Right hindlimb (tissue), 1 donor: ENCODE measurements around the gene CPNE4.

Experiments used
- DNase-seq: peaks from one replicate; pipeline ENCODE4 v3.0.0-alpha.2; 2018

CPNE4 gene

GRCh38 chr3:131669600-131669999 lies 365.2 kb downstream of the CPNE4 start:
- DNase-seq = no peak

GRCh38 chr3:131658771-131659170 lies 376.0 kb downstream of the CPNE4 start:
- no peak for DNase-seq

- DNase-seq = no peak
These were observed 376.7 kb downstream of the CPNE4 start for GRCh38 chr3:131658115-131658514.

GRCh38 chr3:131655070-131655690 lies 379.6 kb downstream of the CPNE4 start:
- no peak for DNase-seq

- no peak for DNase-seq
These were observed 389.2 kb downstream of the CPNE4 start for GRCh38 chr3:131645638-131646037.

- no peak for DNase-seq
These were observed 398.5 kb downstream of the CPNE4 start for GRCh38 chr3:131636266-131636775.

GRCh38 chr3:131630807-131631206 lies 404.0 kb downstream of the CPNE4 start:
- DNase-seq = no peak

- no peak for DNase-seq
These were observed 404.7 kb downstream of the CPNE4 start for GRCh38 chr3:131630097-131630496.

GRCh38 chr3:131623431-131623830 lies 411.4 kb downstream of the CPNE4 start:
- no peak for DNase-seq

- DNase-seq = no peak
These were observed 412.1 kb downstream of the CPNE4 start for GRCh38 chr3:131622726-131623125.

- DNase-seq = no peak
These were observed 413.8 kb downstream of the CPNE4 start for GRCh38 chr3:131620977-131621376.

GRCh38 chr3:131619821-131620220 lies 415.0 kb downstream of the CPNE4 start:
- no peak for DNase-seq

GRCh38 chr3:131616719-131617118 lies 418.1 kb downstream of the CPNE4 start:
- DNase-seq = no peak

- DNase-seq = no peak
These were observed 422.1 kb downstream of the CPNE4 start for GRCh38 chr3:131612745-131613144.

GRCh38 chr3:131610174-131610573 lies 424.6 kb downstream of the CPNE4 start:
- DNase-seq = no peak

- no peak for DNase-seq
These were observed 426.1 kb downstream of the CPNE4 start for GRCh38 chr3:131608741-131609140.

- DNase-seq = no peak
These were observed 426.5 kb downstream of the CPNE4 start for GRCh38 chr3:131608296-131608695.

GRCh38 chr3:131605916-131606315 lies 428.9 kb downstream of the CPNE4 start:
- DNase-seq = no peak

- DNase-seq = no peak
These were observed 432.6 kb downstream of the CPNE4 start for GRCh38 chr3:131602011-131602779.

- DNase-seq = no peak
These were observed 437.0 kb downstream of the CPNE4 start for GRCh38 chr3:131597816-131598215.

GRCh38 chr3:131596884-131597283 lies 437.9 kb downstream of the CPNE4 start:
- no peak for DNase-seq

- peak; percentile 48 for DNase-seq
These were observed 443.3 kb downstream of the CPNE4 start for GRCh38 chr3:131591394-131592014.

- DNase-seq = no peak
These were observed 448.5 kb downstream of the CPNE4 start for GRCh38 chr3:131586277-131586676.

- DNase-seq = no peak
These were observed 452.4 kb downstream of the CPNE4 start for GRCh38 chr3:131582438-131582837.
